ENCODE measurements around the gene EFHB. TPM values are rescaled to one million over a fixed set of nuclear protein-coding genes. Genes with fewer than 3 reads are reported as not detected.
"Not testable (repeated sequence)": the region's sequence is repeated elsewhere in the genome, so short reads cannot be mapped to it uniquely, and the experiment has no call there.

EFHB gene
- total RNA-seq, 3 donors from 2014 or later = 1.3 to 2.6 TPM; not detected in 1

DNA sequence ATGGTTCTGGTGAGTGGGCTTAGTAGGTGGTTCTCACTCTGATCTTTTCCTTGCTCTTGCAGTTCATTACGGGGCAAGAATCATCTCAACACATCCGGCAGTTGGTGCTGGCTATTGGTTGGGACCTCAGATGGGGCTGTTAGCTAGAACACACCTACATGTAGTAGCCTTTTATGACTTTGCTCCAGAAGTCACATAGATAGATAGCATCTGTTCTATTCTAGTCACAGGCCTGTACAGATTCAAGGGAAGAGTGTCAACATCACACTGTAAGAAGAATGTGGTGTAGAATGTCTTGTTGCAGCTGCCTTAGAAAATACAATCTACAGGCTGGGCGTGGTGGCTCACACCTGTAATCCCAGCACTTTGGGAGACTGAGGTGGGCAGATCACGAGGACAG is 27.9 kb upstream of the EFHB start:
- no peak for TF ChIP-seq POLR2AphosphoS5 (IDR thresholded peaks at IDR 0.05)
- TF ChIP-seq, protein P1, sequence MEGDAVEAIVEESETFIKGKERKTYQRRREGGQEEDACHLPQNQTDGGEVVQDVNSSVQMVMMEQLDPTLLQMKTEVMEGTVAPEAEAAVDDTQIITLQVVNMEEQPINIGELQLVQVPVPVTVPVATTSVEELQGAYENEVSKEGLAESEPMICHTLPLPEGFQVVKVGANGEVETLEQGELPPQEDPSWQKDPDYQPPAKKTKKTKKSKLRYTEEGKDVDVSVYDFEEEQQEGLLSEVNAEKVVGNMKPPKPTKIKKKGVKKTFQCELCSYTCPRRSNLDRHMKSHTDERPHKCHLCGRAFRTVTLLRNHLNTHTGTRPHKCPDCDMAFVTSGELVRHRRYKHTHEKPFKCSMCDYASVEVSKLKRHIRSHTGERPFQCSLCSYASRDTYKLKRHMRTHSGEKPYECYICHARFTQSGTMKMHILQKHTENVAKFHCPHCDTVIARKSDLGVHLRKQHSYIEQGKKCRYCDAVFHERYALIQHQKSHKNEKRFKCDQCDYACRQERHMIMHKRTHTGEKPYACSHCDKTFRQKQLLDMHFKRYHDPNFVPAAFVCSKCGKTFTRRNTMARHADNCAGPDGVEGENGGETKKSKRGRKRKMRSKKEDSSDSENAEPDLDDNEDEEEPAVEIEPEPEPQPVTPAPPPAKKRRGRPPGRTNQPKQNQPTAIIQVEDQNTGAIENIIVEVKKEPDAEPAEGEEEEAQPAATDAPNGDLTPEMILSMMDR (IDR thresholded peaks at IDR 0.05) = no peak
- TF ChIP-seq POLR2A (IDR thresholded peaks at IDR 0.05) = no peak
- DNase-seq (ENCODE audit: low spot score in 2 of 2) = no peak

DNA sequence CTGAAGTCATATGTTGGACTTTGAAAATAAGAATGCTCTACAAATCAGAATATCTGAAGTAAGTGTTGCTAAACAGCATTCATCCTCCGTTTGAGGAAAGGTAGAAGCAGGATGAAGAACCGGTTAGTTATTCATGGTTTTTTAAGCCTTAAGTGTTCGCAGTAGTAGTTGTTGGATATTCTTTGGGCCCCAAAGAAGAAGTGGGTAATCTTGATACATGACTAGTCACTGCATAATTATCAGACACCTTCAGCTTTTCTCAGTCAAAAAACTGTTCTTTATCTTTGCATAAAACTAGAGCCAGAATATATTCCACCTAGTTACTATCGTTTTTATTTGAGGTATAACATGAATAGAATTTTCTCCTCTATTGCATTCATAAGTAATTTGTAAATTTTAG is 26.7 kb upstream of the EFHB start:
- Histone ChIP-seq H3K4me3 (no peak overlapping the region), H3K9me3 (no peaks in the 10 kb centered on the region), H3K36me3 (no peaks in the 10 kb centered on the region), H3K27me3 (no peaks in the 10 kb centered on the region), H3K27ac (no peak overlapping the region), H3K4me1 (no peaks in the 10 kb centered on the region)
- no peak for TF ChIP-seq POLR2A (IDR thresholded peaks at IDR 0.05)
- TF ChIP-seq, protein P1 (IDR thresholded peaks at IDR 0.05) = no peak
- no peak for TF ChIP-seq POLR2AphosphoS5 (IDR thresholded peaks at IDR 0.05)
- intact Hi-C loops (cut with DNase I; ENCODE audit: low total_unique reads) = no loop called here
- DNase-seq (ENCODE audit: low spot score in 2 of 2) = no peak

More for the DNA sequence above, 27.9 kb upstream of the EFHB start:
- intact Hi-C loops (cut with DNase I; ENCODE audit: low total_unique reads) = no loop called here
- Histone ChIP-seq H3K27me3 (no peaks in the 10 kb centered on the region), H3K4me3 (no peak overlapping the region), H3K9me3 (no peaks in the 10 kb centered on the region), H3K4me1 (no peaks in the 10 kb centered on the region), H3K27ac (no peak overlapping the region), H3K36me3 (no peaks in the 10 kb centered on the region)

DNA sequence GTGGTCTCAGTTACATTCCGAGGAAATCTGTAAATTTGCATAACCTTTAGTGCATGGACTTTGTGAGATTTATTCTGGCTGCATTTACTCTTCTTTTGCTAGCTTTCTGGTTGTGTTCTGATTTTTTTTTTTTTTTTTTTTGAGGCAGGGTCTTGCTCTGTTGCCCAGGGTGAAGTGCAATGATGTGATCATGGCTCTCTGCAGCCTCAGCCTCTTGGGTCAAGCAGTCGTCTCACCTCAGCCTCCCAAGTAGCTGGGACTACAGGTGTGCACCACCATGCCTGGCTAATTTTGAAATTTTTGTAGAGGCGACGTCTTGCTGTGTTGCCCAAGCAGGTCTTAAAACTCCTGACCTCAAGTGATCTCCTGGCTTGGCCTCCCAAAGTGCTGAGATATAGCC is 25.5 kb upstream of the EFHB start:
- Histone ChIP-seq H3K27ac (no peak overlapping the region), H3K9me3 (no peaks in the 10 kb centered on the region), H3K4me1 (no peaks in the 10 kb centered on the region), H3K27me3 (no peaks in the 10 kb centered on the region), H3K4me3 (no peak overlapping the region), H3K36me3 (no peaks in the 10 kb centered on the region)
- no peak for TF ChIP-seq POLR2AphosphoS5 (IDR thresholded peaks at IDR 0.05)
- TF ChIP-seq POLR2A (IDR thresholded peaks at IDR 0.05) = no peak
- TF ChIP-seq, protein P1 (IDR thresholded peaks at IDR 0.05) = no peak
- DNase-seq (ENCODE audit: low spot score in 2 of 2) = no peak
- intact Hi-C loops (cut with DNase I; ENCODE audit: low total_unique reads) = loop anchor here (10.0 kb wide), 1 partner anchor 195 kb away; no protein-coding TSS in a partner anchor

DNA sequence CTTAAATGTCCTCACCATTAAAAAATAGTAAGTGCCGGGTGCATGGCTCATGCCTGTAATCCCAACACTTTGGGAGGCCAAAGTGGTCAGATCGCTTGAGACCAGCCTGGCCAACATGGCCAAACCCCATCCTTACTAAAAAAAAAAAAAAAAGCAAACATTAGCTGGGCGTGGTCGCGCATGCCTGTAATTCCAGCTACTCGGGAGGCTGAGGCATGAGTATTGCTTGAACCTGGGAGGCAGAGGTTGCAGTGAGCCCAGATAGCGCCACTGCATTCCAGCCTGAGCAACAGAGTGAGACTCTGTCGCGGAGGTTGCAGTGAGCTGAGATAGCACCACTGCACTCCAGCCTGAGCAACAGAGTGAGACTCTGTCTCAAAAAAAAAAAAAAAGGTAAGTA is 23.3 kb upstream of the EFHB start:
- not testable (repeated sequence) for H3K27ac ChIP-seq; H3K9me3 ChIP-seq; H3K4me3 ChIP-seq; H3K27me3 ChIP-seq; H3K36me3 ChIP-seq; H3K4me1 ChIP-seq; DNase-seq (ENCODE audit: low spot score in 2 of 2)
- intact Hi-C loops (cut with DNase I; ENCODE audit: low total_unique reads) = loop anchor here (10.0 kb wide), 1 partner anchor 197 kb away; no protein-coding TSS in a partner anchor

DNA sequence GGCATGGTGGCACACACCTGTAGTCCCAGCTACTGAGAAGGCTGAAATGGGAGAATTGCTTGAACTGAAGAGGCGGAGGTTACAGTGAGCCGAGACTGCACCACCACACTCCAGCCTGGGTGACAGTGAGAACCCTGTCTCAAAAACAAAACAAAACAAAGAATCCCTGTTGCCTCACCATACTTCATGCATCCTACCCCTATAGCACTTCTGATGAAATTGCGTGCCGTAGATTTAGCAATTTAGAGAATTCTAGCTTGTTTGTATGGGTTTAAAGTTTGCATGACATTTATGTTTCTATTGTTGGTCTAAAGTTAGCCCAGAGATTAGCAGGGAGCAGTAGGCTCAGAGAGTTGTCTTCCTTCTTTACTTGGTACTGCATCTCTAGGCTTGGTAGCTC is 20.7 kb upstream of the EFHB start:
- no peaks in the 10 kb centered on the region for H3K36me3 ChIP-seq

More for the DNA sequence above, 20.7 kb upstream of the EFHB start:
- Histone ChIP-seq H3K27me3 (no peaks in the 10 kb centered on the region), H3K27ac (no peak overlapping the region), H3K9me3 (no peaks in the 10 kb centered on the region), H3K4me1 (peaks cover 0 to 2% of the 10 kb centered on the region in 2 donors), H3K4me3 (no peak overlapping the region)
- TF ChIP-seq, protein P1 (IDR thresholded peaks at IDR 0.05) = no peak
- TF ChIP-seq POLR2AphosphoS5 (IDR thresholded peaks at IDR 0.05) = no peak
- no peak for TF ChIP-seq POLR2A (IDR thresholded peaks at IDR 0.05)
- no peak for DNase-seq (ENCODE audit: low spot score in 2 of 2)
- intact Hi-C loops (cut with DNase I; ENCODE audit: low total_unique reads) = loop anchor here (10.0 kb wide), 1 partner anchor 200 kb away; no protein-coding TSS in a partner anchor

Measured in breast epithelium (tissue), 4 donors.